Measurements from ENCODE around the gene UNKL. TPM values are rescaled to one million over a fixed set of nuclear protein-coding genes. Genes with fewer than 3 reads are reported as not detected.

The UNKL gene
- polyA plus RNA-seq (ENCODE audit: insufficient read length in 10 of 10) = 10 to 100 TPM in 1 of 10 donors, 1 to 10 TPM in 9; 4.4 to 13.3 (median 7.1) TPM
- long read RNA-seq, donor 1, partial matches to known transcripts = 80 of 80 reads
- long read RNA-seq, donor 1, other reads (novel, unspliced or antisense) = 0 of 80 reads
- long read RNA-seq, donor 2 = 0 reads
- long read RNA-seq, donor 3 = 0 reads
- long read RNA-seq, donor 4 = 0 reads
- long read RNA-seq, donor 5, partial matches to known transcripts = 138 of 138 reads
- long read RNA-seq, donor 5, other reads (novel, unspliced or antisense) = 0 of 138 reads
- long read RNA-seq, donor 6 = 0 reads
- long read RNA-seq, donor 7 = 0 reads
- long read RNA-seq, donor 8, partial matches to known transcripts = 0 of 1 reads
- long read RNA-seq, donor 8, other reads (novel, unspliced or antisense) = 0 of 1 reads
- long read RNA-seq, donor 9 = 0 reads

- DNase-seq = peak; percentile 30 to 80 (median 73)
Measured at GRCh38 chr16:1414532-1415260, at the start of gene UNKL. UNKL (minus strand) TSS chr16:1414704; CDS start chr16:1414691, 13 bp downstream.

GRCh38 chr16:1461146-1461545 is 46.6 kb upstream of the UNKL start:
- no peak for DNase-seq

- no peak for DNase-seq
Measured at GRCh38 chr16:1460602-1461138, 46.2 kb upstream of the UNKL start.

- DNase-seq = no peak
Measured at GRCh38 chr16:1459967-1460366, 45.5 kb upstream of the UNKL start.

GRCh38 chr16:1458977-1459341 is 44.5 kb upstream of the UNKL start:
- no peak for DNase-seq

- no peak for DNase-seq
Measured at GRCh38 chr16:1458336-1458976, 44.0 kb upstream of the UNKL start.

- no peak for DNase-seq
Measured at GRCh38 chr16:1457489-1458245, 43.2 kb upstream of the UNKL start.

GRCh38 chr16:1456951-1457350 is 42.4 kb upstream of the UNKL start:
- no peak for DNase-seq

- DNase-seq = no peak
Measured at GRCh38 chr16:1455190-1456171, 41.0 kb upstream of the UNKL start.

- DNase-seq = no peak
Measured at GRCh38 chr16:1454561-1454960, 40.1 kb upstream of the UNKL start.

- no peak for DNase-seq
Measured at GRCh38 chr16:1453316-1453715, 38.8 kb upstream of the UNKL start.

- no peak for DNase-seq
Measured at GRCh38 chr16:1452530-1452929, 38.0 kb upstream of the UNKL start.

- DNase-seq = no peak
Measured at GRCh38 chr16:1451702-1452392, 37.3 kb upstream of the UNKL start.

GRCh38 chr16:1450841-1451240 is 36.3 kb upstream of the UNKL start:
- no peak for DNase-seq

- no peak for DNase-seq
Measured at GRCh38 chr16:1450218-1450617, 35.7 kb upstream of the UNKL start.

- no peak for DNase-seq
Measured at GRCh38 chr16:1449201-1449788, 34.8 kb upstream of the UNKL start.

- no peak for DNase-seq
Measured at GRCh38 chr16:1448536-1449116, 34.1 kb upstream of the UNKL start.

- no peak for DNase-seq
Measured at GRCh38 chr16:1447965-1448364, 33.5 kb upstream of the UNKL start.
